SK-N-SH (cell line): ENCODE measurements around the gene ASTN2. TPM values are rescaled to one million over a fixed set of nuclear protein-coding genes. Genes with fewer than 3 reads are reported as not detected.

Experiments used
- CTCF ChIA-PET: fragments of 300-600, 350-600 bp; formaldehyde crosslinking; extraction: SDS; loops from one replicate; lab custom pipeline; 2021; lab: Yijun Ruan, JAX
- POLR2A ChIA-PET: fragments of 350-600 bp; sonication (Branson Sonifier 250); formaldehyde crosslinking; extraction: SDS; loops from one replicate; lab custom pipeline; 2020; ENCODE audit warnings: antibody characterized with exemption, inconsistent platforms; lab: Yijun Ruan, JAX
- DNase-seq: peaks from one replicate; pipeline ENCODE4 v3.0.0; 2012
- H2AFZ ChIP-seq: fragments of 200-600 bp; sonication (generic); 2 replicates; pipeline ENCODE4 v1.8.1; 2016; ENCODE audit warnings: antibody characterized with exemption, mild to moderate bottlenecking, low read depth
- H3F3A ChIP-seq: fragments of 200-600 bp; sonication (generic); replicated peaks from 2 replicates; pipeline ENCODE3; 2016; ENCODE audit warnings: antibody characterized with exemption, mild to moderate bottlenecking; ENCODE audit not compliant: insufficient read depth
- H3K27ac ChIP-seq, 2 experiments: fragments of 200-500 bp in 1 of 2; fragments of 200-600 bp in 1 of 2; sonication (Bioruptor generic) in 1 of 2; sonication (generic), shearing (Covaris generic) in 1 of 2; 2 replicates each; pipeline versions ENCODE4 v1.5.1 to v1.6.1; 2014 to 2016; ENCODE audit warnings: low read depth in 2 of 2, inconsistent platforms in 1 of 2, low read length in 1 of 2, mild to moderate bottlenecking in 1 of 2, mixed read lengths in 1 of 2
- H3K27me3 ChIP-seq: fragments of 200-600 bp; sonication (generic), shearing (Covaris generic); 2 replicates; pipeline ENCODE4 v1.6.1; 2016; ENCODE audit warnings: mixed run types; ENCODE audit not compliant: insufficient read depth
- H3K36me3 ChIP-seq, 2 experiments: fragments of 200-500 bp in 1 of 2; fragments of 200-600 bp in 1 of 2; sonication (Bioruptor generic) in 1 of 2; sonication (generic) in 1 of 2; replicated peaks in 1 of 2; 2 replicates each; pipeline versions ENCODE3 to v1.5.1; 2014 to 2016; ENCODE audit warnings: low read length in 1 of 2, mild to moderate bottlenecking in 1 of 2; ENCODE audit not compliant: insufficient read depth in 2 of 2, control insufficient read depth in 1 of 2
- H3K4me1 ChIP-seq, 2 experiments: fragments of 200-500 bp in 1 of 2; fragments of 200-600 bp in 1 of 2; sonication (Bioruptor generic) in 1 of 2; sonication (generic), shearing (Covaris generic) in 1 of 2; 2 replicates each; pipeline versions ENCODE4 v1.5.1 to v1.6.1; 2014 to 2016; ENCODE audit warnings: low read depth in 1 of 2, low read length in 1 of 2, mixed run types in 1 of 2; ENCODE audit not compliant: insufficient read depth in 2 of 2, control insufficient read depth in 1 of 2
- H3K4me2 ChIP-seq: fragments of 200-600 bp; sonication (generic), shearing (Covaris generic); 2 replicates; pipeline ENCODE4 v1.6.1; 2017; ENCODE audit warnings: mixed run types
- H3K4me3 ChIP-seq, 2 experiments: fragments of 200-500 bp in 1 of 2; fragments of 200-600 bp in 1 of 2; sonication (Bioruptor generic) in 1 of 2; sonication (generic), shearing (Covaris generic) in 1 of 2; 2 replicates each; pipeline versions ENCODE4 v1.5.1 to v1.8.1; 2014 to 2016; ENCODE audit warnings: low read depth in 2 of 2, inconsistent platforms in 1 of 2, low read length in 1 of 2, mild to moderate bottlenecking in 1 of 2, mixed read lengths in 1 of 2, moderate library complexity in 1 of 2
- H3K79me2 ChIP-seq: fragments of 200-600 bp; sonication (generic); 2 replicates; pipeline ENCODE4 v1.8.1; 2017; ENCODE audit warnings: mild to moderate bottlenecking; ENCODE audit not compliant: insufficient read depth
- H3K9ac ChIP-seq: fragments of 200-600 bp; sonication (generic); 2 replicates; pipeline ENCODE4 v1.6.1; 2017; ENCODE audit warnings: mixed run types
- H3K9me2 ChIP-seq: fragments of 200-600 bp; sonication (generic); 2 replicates; pipeline ENCODE4 v1.6.1; 2017; ENCODE audit warnings: mixed run types
- H3K9me3 ChIP-seq: fragments of 200-600 bp; sonication (generic); 2 replicates; pipeline ENCODE4 v1.6.1; 2017; ENCODE audit warnings: mixed run types, mild to moderate bottlenecking, moderate library complexity
- H4K20me1 ChIP-seq: fragments of 200-600 bp; sonication (generic); 2 replicates; pipeline ENCODE4 v1.6.1; 2017; ENCODE audit warnings: mild to moderate bottlenecking, mixed run types; ENCODE audit not compliant: insufficient read depth
- CHD2 ChIP-seq: fragments of 150-350 bp; IDR thresholded peaks from 2 replicates; pipeline ENCODE4 v1.6.1; 2018; ENCODE audit warnings: low read length; ENCODE audit not compliant: partially characterized antibody
- FOSL2 ChIP-seq: IDR thresholded peaks from 2 replicates; pipeline ENCODE4 v1.4.0; 2012; ENCODE audit warnings: low read depth, mild to moderate bottlenecking, moderate library complexity, borderline replicate concordance
- FOXJ3 ChIP-seq: sonication (generic); formaldehyde crosslinking; IDR thresholded peaks from 2 replicates; pipeline ENCODE4 v1.5.1; 2020; ENCODE audit warnings: mild to moderate bottlenecking, missing genetic modification reagents
- FOXM1 ChIP-seq: IDR thresholded peaks from 2 replicates; pipeline ENCODE4 v1.4.0; 2012; ENCODE audit warnings: low read depth, mild to moderate bottlenecking
- GABPA ChIP-seq: IDR thresholded peaks from 2 replicates; pipeline ENCODE4 v1.4.0; 2012; ENCODE audit warnings: low read depth, mild to moderate bottlenecking
- JUND ChIP-seq: IDR thresholded peaks from 2 replicates; pipeline ENCODE4 v1.4.0; 2012
- RCOR1 ChIP-seq: fragments of 150-350 bp; IDR thresholded peaks from 2 replicates; pipeline ENCODE4 v1.6.1; 2017; ENCODE audit warnings: antibody characterized with exemption, low read length
- SIN3A ChIP-seq: IDR thresholded peaks from 2 replicates; pipeline ENCODE4 v1.6.1; 2012; ENCODE audit warnings: low read depth, mild to moderate bottlenecking, low read length, moderate library complexity, borderline replicate concordance
- WGBS: methylation state at CpG from one replicate; pipeline ENCODE4 v1.1.6; 2017; ENCODE audit warnings: low lambda C conversion rate; 5-methylcytosine and 5-hydroxymethylcytosine counted together
- polyA plus RNA-seq, 3 experiments: library from polyadenylated mRNA; depleted of rRNA; stranded (reverse); fragments of >200 nt; gene quantifications; 2 replicates each; pipeline ENCODE4 v1.2.3, GENCODE V29; 2012
- TF ChIP-seq, protein P1 (sequence below): IDR thresholded peaks from 2 replicates; pipeline ENCODE4; 2012
- TF ChIP-seq, protein P2 (sequence below): fragments of 200-600 bp; sonication (generic); IDR thresholded peaks from 2 replicates; pipeline ENCODE4 v1.6.1; 2017; ENCODE audit warnings: antibody characterized with exemption, mild to moderate bottlenecking, moderate library complexity

Gene ASTN2
- polyA plus RNA-seq, 1 of the 3 experiments (the other 2 are of a cell fraction), result 6.6 TPM

DNA sequence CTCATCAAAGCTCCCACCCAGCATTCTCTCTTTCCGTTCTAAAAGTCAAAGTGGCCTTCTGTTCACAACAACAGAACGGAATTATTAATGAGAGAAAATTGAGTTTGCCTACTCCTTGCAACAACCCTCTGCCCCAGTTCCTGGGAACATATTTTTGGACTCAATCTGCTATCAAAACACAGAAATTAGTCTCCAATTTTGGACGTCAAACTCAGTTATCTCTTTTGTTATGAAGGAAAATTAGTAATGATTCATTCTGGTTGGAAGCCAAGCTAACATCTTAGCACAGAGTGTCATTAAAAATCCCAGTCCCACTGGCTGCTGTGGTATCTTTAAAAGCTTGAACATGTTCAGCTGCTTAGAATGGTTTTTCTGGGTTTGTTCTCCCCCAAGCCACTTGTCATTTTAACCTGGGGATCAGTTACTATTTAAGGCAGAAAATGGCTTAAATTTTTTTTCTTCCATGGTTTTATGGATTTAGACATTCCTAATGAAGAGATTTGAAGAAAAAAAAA lies 384.5 kb downstream of the ASTN2 start (continued):
- TF ChIP-seq, protein P1, sequence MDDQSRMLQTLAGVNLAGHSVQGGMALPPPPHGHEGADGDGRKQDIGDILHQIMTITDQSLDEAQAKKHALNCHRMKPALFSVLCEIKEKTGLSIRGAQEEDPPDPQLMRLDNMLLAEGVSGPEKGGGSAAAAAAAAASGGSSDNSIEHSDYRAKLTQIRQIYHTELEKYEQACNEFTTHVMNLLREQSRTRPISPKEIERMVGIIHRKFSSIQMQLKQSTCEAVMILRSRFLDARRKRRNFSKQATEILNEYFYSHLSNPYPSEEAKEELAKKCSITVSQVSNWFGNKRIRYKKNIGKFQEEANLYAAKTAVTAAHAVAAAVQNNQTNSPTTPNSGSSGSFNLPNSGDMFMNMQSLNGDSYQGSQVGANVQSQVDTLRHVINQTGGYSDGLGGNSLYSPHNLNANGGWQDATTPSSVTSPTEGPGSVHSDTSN, result no peak
- TF ChIP-seq FOSL2 (no peak), GABPA (no peak), RCOR1 (no peak), FOXJ3 (CRISPR knock-in tag) (no peak), CHD2 (no peak)

DNA sequence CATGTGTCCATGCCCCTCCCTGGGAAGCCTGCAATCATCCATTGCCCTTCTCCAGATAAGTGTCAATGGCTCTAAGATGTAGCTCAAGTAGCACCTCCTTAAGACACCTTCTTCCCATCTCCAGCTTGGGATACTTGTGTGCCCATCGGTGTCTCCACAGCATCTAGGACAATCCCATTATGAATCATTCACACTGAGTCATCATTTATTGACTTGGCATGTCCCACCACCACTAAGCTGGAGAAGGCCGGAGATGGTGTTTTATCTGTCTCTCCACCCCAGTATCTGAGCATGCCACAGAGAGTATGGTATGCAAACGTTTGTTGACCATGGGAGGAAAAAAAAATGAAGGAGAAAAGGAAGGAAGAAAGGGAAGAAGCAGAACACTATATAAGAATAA lies 385.5 kb downstream of the ASTN2 start:
- POLR2A ChIA-PET, result no interaction called here
- Histone ChIP-seq H3K4me3 (no peak overlapping the region), H3K79me2 (no peaks in the 10 kb centered on the region), H3K9me3 (no peaks in the 10 kb centered on the region), H3K4me2 (no peak overlapping the region), H2AFZ (no peak overlapping the region), H3K27me3 (no peaks in the 10 kb centered on the region), H3K36me3 (no peaks in the 10 kb centered on the region), H3K9me2 (no peaks in the 10 kb centered on the region), H4K20me1 (no peaks in the 10 kb centered on the region), H3K27ac (no peak overlapping the region), H3F3A (no peaks in the 10 kb centered on the region), H3K9ac (no peak overlapping the region), H3K4me1 (no peaks in the 10 kb centered on the region; a peak in 1 of 4 replicates)
- DNase-seq, result no peak
- WGBS, result 4% methylated on average over 3 of the region's 3 CpGs
- no peak for TF ChIP-seq FOXM1
- TF ChIP-seq SIN3A, result no peak
- no peak for TF ChIP-seq JUND
- TF ChIP-seq, protein P2, sequence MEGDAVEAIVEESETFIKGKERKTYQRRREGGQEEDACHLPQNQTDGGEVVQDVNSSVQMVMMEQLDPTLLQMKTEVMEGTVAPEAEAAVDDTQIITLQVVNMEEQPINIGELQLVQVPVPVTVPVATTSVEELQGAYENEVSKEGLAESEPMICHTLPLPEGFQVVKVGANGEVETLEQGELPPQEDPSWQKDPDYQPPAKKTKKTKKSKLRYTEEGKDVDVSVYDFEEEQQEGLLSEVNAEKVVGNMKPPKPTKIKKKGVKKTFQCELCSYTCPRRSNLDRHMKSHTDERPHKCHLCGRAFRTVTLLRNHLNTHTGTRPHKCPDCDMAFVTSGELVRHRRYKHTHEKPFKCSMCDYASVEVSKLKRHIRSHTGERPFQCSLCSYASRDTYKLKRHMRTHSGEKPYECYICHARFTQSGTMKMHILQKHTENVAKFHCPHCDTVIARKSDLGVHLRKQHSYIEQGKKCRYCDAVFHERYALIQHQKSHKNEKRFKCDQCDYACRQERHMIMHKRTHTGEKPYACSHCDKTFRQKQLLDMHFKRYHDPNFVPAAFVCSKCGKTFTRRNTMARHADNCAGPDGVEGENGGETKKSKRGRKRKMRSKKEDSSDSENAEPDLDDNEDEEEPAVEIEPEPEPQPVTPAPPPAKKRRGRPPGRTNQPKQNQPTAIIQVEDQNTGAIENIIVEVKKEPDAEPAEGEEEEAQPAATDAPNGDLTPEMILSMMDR, result no peak
- CTCF ChIA-PET, result interaction anchor here (1.6 kb wide), 1 partner anchor 45 kb away, joined by 3 read pairs; no protein-coding TSS in a partner anchor

DNA sequence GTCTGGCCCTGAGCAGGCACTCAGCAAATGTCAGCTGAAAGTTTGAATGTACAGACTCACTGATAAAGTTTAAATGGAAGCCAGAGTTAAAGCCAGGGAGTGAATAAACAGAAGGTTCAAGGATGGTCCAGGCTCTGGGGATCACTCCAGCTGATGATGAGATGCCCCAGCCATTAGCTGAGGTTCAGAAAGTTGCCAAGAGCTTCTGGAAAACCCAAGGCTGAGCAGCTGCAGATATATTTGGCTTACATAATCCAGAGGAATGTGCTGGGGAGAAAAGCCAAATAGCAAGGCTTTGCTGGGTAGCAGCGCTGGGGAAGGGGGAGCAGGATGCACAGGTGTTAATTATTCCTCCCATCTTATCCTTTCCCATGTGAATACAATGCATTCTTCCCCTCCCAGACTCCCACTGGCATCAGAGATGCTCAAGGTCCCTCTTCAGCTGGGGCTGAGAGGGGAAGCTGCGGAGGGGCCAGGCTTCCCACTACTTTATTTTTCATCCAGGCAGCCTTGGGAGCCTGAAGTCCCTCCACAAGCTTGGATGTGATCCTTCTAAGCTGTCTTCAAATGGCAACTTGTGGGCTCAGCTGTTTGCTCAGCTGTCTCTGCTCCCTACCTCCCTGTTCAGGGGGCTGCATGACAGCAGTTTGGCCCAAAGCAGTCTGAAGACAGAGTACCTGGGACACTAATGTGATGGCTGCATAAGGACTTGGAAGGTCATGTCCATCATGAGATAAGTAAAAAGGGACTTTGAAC lies 386.6 kb downstream of the ASTN2 start:
- Histone ChIP-seq H2AFZ (no peak overlapping the region), H3K27ac (no peak overlapping the region), H3K4me2 (no peak overlapping the region), H3K4me1 (no peaks in the 10 kb centered on the region; a peak in 1 of 4 replicates), H3F3A (no peaks in the 10 kb centered on the region), H3K4me3 (no peak overlapping the region), H3K9me2 (no peaks in the 10 kb centered on the region), H3K79me2 (no peaks in the 10 kb centered on the region), H3K36me3 (no peaks in the 10 kb centered on the region), H4K20me1 (no peaks in the 10 kb centered on the region), H3K9ac (no peak overlapping the region), H3K9me3 (no peaks in the 10 kb centered on the region), H3K27me3 (no peaks in the 10 kb centered on the region)
- WGBS, result 20% methylated on average over 2 of the region's 2 CpGs
- no peak for TF ChIP-seq RCOR1
- no peak for TF ChIP-seq JUND
- ChIA-PET POLR2A (no interaction called here), CTCF (interaction anchor here (1.6 kb wide), 1 partner anchor 46 kb away, joined by 3 read pairs; no protein-coding TSS in a partner anchor)
- DNase-seq, result no peak
